CD4-positive, alpha-beta T cell treated with Interleukin-2 at 100 ng/mL for 4 hours (primary cell): Measurements from ENCODE around the gene ZNF212.
"Not testable (repeated sequence)": the region's sequence is repeated elsewhere in the genome, so short reads cannot be mapped to it uniquely, and the experiment has no call there.

ENCODE experiments used
- DNase-seq: peaks from one replicate; pipeline ENCODE4 v3.0.0-alpha.2; 2020; ENCODE audit warnings: low spot score

ZNF212 gene

DNA sequence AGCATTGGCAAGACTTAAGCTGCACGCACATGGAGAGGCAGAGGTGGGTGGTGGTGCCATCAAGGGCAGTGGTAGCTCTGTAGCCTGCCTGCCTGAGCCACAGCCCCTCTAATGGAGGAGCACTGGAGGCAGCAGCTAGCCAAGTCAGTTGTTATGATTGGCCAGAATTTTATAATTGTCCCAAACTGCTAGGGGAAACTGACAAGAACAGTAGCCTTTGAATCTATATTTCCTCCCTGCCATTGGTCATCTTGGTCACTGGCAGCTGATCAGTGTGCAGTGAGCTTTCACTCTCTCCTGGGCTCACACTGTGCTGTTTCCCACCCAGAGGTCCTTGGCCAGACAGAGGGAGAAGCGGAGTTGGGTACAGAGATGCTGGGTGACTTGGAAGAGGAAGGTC lies 12.9 kb downstream of the ZNF212 start:
- DNase-seq: no peak

DNA sequence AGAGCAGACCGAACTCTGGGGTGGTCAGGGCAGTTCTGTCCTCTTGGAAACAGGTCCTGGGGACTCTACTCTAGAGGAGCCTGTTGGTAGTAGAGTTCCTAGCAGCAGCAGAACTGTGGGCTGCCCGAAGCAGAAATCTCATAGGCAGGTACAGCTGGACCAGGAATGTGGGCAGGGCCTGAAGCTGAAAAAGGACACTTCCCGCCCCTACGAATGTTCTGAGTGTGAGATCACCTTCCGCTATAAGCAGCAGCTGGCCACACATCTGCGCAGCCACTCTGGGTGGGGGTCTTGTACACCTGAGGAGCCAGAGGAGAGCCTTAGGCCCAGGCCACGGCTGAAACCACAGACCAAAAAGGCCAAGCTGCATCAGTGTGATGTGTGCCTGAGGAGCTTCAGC lies 14.2 kb downstream of the ZNF212 start:
- no peak for DNase-seq

DNA sequence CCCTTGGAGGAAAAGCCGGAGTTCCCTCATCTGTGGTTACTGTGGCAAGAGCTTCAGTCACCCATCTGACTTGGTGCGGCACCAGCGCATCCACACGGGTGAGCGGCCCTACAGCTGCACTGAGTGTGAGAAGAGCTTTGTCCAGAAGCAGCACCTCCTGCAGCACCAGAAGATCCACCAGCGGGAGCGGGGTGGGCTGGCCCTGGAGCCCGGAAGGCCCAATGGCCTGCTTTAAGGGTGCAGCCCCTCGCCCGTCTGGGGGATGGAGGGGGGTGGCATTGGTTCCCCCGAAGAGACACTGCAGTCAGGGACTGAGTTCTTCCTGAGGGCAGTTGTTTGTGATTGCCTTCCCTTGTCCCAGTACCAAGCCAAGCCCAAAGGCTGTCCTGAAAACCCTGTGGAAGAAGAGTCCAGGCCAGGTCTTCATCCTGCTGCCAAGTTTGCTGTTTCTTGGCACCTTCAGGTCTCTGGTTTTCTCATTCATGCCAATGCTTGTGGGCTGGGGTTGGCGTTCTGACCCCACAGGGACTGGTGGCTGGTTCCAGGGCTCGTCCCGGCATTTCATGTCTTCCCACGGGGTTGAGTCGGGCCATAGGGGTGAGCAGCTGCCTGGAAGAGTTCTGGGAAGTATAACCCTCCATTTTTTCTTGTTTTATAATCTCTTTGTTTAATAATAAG lies 14.9 kb downstream of the ZNF212 start:
- DNase-seq: no peak

DNA sequence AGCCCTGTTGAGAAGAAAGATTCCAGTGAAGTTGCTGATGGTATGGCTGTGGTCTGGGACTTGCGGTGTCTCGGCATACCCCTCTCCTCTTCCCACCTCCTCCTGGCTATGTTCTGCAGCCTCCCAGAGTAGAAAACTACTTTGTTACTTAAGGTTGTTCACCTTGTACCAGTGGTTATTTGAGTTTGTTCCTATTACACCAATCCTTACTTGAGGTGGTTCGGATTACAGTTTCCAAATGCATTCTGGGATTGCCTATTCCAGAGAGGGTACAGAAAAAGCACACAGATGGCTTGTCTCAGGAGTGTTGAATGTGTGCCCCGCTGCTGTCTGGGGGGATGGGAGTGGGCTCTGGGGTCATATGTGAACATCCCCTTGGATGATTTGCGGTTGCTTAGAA lies 15.7 kb downstream of the ZNF212 start:
- no peak for DNase-seq

DNA sequence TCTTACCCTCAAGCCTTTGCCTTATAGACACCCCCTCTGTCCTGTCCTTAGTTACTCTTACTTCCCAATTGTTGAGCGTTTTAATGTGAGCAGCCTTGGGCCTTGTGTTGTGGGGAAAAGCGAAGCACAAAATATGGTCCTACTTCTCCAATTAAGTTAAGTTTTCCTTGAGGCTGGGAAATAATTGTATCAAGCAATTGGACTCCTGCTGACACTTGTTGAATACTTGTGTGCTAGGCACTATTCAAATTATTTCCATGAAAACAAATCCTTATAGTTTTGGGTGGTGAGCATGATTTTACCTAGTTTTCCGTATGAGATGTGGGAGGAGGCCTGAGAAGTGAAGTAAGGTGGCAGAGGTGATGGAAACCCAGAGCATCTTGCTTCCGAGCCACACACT lies 17.1 kb downstream of the ZNF212 start:
- no peak for DNase-seq

DNA sequence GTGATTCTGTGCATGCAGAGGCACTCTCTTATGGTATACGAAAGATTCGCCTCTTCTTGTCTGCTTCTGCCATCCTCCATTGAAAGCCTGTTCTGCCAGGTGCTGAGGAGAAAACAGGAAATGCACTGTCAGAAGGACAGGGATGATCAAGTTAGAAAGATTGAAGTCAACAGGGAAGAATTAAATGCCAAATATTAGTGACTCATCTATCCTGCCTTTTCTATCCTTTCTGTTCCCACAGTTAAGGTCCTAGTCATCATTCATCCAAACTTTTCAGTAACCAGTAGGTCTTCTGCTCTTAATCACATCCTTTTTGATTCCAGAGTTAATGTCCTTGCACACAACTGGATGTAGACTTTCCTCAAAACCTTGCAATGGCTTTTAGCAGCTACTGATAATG lies 17.7 kb downstream of the ZNF212 start:
- no peak for DNase-seq

DNA sequence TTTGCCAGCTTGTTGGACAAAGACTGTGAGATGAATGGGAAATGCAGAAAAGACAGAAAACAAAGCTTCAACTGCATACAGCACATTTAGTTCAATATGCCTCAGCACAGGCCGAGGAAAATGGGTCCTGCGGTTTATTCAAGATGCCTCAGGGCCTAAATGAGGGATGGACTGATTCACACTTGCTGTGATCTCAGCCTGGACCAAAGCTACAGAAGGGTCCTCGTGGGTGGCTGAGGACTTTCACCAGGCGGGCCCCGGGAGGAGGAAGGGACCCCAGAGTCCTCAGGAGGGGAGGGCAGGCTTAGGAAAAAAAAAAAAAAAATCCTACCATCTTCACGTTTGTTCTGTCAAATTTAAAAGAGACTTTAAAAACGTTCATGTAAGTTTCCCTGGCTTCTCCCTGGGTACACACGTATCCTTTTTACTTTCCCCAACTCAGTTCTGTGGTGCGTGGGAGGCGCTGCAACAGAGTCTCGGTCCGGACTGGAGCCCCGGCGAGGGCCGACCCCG lies 21.9 kb downstream of the ZNF212 start:
- no peak for DNase-seq

DNA sequence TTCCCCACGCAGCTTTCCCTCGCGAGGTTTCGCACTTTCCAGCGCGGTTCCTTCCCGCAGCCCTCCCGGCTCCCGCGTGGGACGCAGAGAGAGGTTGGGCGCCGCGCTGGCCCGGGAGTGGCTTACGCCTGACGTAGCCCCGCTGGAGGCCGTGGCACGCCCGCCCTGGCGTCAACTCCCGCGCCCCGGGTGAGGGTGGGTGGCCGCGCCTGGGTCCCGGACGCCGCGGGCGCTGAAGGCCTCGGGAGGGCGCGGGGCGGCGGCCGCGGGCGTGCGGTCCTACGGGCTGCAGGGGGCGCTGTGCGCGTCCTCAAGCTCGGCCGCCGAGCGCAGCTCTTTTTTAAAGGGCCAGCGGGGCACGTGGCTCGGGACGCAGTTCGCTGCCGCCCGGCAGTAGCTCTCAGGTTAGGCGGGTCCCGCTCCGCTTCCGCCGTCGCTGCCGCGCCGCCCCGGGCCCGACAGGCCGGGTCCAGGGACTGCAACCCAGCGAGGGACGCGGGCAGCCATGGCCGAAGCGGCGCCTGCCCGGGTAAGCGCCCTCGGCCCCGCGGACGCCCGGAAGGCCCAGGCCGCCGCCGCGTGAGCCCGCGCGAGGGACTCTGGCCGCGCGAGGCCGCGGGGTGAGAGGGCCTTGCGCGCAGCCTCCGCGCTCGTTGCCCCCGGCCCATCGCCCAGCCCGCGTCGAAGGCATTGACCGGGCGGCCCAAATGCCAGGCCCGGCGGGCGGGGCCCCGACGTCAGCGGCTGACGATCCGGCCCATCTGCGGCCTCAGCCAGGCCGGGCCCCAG lies 22.6 kb downstream of the ZNF212 start, which contains the start of gene ZNF783:
TSS of gene ZNF783 (plus strand) at position 368 of the 789 bp plus-strand sequence. CDS start at position 506, 138 bp downstream.
- peak; percentile 90 for DNase-seq

DNA sequence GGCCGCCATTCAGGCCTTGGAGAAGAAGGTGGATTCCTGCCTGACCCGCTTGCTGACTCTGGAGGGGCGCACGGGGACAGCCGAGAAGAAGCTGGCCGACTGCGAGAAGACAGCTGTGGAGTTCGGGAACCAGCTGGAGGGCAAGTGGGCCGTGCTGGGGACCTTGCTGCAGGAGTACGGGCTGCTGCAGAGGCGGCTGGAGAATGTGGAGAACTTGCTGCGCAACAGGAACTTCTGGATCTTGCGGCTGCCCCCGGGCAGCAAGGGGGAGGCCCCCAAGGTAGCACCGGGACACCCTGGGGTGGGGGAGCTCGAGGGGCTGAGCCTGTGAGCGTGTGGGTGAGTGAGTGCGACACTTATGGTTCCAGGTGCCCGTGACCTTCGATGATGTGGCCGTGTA lies 27.0 kb downstream of the ZNF212 start:
- no peak for DNase-seq

DNA sequence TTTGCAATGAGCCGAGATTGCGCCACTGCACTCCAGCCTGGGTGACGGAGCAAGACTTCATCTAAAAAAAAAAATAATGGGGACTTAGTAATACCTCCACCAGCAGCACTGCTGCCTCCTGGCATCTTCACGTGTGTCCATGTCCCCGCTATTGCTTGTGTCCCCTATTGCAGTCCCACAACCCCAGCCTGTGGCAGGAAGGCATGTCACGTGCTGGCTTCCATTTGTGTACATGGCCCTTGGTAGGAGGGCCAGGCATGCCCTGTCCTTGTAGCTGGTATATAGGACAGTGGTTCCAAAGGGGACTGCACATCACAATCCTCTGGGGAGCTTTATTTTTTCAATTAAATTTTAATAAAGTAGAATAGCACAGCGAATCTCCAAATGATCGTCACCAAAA lies 28.3 kb downstream of the ZNF212 start:
- no peak for DNase-seq

DNA sequence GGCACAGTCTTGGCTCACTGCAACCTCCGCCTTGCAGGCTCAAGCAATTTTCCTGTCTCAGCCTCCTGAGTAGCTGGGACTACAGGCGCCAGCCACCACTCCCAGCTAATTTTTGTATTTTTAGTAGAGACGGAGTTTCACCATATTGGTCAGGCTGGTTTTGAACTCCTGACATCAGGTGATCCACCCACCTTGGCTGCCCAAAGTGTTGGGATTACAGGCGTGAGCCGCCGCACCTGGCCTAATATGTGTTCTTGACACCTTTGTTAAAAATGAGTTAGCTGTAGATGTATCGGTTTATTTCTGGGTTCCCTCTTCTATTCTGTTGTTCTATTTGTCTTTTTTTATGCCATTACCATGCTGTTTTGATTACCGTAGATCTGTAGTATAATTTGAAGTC lies 35.0 kb downstream of the ZNF212 start:
- DNase-seq: not testable (repeated sequence)

DNA sequence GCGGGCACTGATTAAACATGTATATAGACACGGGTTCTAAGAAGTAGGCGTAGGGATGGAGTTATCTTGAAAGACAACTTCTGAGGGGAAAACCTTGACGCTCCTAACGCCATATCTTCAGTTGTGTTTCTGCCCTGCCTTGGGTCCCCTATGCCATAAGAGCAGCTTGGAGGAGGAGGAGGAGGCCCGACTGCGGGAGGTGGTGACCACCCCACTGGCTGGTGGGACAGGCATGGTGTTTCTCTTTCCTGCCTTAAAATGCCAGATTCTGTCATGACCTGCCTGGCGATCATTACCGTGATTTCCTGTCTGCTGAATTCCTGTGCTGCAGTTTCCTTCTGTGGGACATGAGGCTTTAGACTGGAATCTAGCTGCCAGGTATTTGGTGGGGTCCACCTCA lies 38.4 kb downstream of the ZNF212 start:
- no peak for DNase-seq

DNA sequence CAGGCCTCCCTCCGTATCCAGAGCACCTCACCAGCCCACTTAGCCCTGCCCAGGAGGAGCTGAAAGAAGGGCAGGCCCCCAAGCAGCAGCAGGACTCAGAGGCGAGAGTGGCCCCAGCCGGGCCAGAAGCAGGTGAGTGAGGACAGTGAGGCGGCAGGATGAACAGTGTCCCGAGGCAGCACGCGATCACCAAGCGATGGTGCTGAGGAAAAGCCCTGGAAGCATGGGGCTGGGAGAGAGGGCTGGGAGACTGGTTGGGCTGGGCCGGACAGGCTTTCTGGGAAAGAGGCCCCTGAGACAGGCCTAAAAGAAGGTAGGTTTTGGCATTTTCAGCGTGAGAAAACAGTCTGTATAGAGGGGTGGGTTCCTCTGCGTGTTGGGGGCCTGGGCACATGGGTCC lies 38.9 kb downstream of the ZNF212 start:
- no peak for DNase-seq

DNA sequence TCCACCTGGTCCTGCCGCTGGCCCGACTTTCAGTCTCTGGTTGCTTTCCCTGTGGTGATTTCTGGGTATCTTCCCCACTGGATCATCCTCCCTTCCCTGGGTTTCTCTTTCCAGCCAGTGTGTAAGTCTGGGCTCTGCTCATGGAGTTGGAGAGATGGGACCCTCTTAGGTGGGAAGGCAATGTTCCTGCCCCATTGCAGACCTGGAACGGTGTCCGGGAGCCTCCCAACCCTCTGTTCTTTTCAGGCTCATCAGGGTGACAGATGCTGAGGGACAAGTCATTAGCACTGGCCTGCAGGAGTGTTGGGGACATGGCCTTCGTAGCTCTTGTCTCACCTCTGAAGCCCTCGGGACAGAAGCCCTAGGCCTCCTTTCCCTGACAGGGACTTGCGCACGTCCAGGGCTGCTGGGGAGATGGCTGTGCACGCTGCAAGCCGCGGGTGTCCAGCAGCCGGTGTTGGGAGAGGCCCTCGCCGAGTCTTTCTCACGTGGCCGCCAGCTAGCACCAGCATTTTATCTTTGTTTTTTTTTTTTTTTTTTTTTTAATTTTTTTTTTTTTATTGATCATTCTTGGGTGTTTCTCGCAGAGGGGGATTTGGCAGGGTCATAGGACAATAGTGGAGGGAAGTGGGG lies 39.8 kb downstream of the ZNF212 start:
- DNase-seq: no peak

DNA sequence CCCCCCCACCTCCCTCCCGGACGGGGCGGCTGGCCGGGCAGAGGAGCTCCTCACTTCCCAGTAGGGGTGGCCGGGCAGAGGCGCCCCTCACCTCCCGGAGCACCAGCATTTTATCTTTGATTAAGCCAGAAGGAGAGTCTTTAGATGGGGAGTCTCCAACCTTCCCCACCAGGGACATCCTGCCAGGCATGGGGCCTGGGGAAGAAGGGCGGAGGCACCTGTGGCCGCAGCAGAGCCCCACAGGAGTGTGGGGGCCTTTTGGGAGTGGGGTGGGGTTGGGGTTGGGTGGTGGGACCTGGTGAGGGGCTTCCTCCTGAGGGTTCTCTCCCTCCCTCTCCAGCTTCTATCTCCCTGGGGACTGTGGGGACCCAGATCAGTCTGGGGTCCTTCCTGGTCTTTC lies 40.7 kb downstream of the ZNF212 start:
- no peak for DNase-seq

DNA sequence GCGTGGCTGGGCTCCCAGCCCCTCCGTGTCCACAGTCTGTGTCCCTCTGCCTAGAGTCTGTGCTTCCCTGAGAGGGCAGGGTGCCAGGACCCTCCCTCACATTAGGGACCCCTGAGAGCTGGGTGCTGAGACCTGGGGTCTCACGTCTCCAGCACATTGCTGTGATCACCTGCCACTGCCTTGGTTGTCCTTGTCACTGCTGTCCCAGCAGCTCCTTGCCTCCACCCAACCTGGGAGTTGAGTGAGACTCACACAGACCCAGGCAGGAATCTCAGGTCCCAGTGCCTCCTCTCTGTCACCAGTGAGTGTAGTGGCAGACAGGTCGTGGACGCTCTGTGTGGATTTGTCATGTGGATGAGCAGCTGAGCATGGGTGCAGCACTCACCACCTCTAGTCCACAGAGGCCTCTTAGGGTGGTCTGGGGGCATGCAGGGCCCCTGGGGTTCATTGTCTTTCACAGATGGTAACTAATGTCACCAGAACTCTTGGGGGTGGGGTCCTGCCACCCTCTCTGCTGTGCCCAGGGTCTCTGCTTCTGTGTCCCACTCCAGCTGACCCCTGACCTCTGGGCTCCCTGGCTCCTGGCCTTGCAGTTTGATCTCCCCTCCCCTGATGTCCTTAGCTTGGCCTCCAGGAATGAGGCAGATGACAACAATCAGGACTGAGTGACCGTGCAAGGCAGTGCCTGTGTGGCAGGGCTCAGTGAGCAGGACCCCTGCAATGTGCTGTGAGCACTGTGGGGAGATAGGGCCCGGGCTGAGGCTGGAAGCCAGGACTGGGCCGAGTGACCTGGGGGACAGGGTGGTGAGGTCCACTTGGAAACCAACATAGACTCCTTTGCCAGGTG lies 41.4 kb downstream of the ZNF212 start:
- DNase-seq: no peak

DNA sequence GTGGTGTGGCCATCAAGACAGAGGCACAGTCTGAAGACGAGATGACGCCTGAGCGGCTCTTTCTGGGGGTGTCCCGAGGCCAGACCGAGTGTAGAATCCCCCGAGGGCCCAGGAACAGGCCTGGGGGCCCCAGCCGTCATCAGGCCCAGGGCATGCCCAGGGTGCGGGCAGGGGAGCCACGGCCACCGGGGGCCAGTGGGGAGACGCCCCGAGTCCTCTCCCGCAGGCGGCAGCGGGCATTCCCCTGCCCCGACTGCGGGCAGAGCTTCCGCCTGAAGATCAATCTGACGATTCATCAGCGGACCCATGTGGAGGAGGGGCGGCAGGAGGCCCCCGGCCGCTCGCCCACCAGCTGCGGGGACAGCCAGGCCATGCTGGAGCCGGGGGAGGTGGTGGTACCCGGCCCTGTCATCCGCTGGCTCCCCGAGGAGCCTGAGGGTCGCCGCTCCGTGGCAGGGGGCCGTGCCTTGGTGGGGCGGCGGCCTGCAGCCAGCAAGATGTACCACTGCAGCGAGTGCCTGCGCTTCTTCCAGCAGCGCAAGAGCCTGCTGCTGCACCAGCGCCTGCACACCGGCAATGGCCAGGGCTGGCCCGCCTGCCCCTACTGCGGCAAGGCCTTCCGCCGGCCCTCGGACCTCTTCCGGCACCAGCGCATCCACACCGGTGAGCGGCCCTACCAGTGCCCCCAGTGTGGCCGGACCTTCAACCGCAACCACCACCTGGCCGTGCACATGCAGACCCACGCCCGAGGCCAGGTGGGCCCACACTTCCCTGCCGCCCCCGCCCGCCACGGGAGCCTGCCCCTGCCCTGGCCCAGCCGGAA lies 42.3 kb downstream of the ZNF212 start:
- no peak for DNase-seq

DNA sequence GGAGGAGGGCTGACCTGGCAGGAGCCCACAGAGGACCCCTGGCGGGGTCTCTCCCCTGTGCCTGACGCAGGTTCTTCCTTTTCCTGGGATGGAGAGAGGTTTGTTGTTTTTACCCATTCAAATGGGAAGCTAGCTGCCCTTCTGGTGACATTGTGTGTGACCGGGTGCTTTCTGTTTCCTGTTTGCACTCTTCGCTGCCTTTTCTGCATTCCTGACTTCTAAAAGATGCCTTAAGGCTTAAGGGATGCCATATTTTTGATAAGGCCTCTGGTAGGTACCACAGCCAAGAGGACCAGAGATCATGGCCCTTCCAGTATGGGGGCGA lies 42.8 kb downstream of the ZNF212 start:
- no peak for DNase-seq

DNA sequence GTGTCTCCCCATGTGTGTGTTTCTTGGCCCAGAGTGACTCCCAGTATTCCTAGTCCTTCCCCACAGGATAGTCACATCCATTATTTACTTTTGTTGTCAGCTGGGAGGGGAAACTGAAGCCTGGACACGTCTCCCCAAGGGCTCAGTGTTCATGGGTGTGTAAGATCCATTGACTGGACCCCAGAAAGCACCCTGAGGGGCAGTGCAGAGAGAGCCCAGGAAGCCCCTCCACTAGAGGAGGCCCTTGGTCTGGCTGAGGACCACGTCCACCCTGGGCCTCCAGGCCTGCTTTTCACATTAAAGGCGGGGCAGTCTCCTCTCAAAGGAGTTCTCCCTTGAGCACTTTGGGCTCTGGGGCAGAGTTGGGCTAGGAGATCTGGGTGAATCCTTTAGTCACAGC lies 43.9 kb downstream of the ZNF212 start:
- no peak for DNase-seq

DNA sequence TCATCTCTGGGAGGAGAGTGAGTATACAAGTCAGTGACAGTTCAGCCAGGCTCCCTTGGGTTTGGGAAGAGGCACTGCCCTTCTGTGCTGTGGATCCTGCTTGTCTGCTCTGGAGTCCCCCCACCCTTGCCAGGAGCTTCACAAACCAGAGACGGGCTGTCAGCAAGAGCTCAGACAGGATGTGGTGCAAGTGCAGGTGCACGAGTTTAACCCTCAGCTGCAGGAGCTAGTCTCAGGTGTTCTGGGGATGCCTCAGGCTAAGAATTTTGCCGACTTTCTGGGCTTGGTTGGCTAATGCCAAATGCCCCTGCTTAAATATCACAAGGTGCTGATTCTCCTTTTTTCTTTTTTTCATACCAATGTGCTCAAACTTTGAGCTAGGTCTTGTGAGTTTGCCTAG lies 44.9 kb downstream of the ZNF212 start:
- peak; percentile 49 for DNase-seq

DNA sequence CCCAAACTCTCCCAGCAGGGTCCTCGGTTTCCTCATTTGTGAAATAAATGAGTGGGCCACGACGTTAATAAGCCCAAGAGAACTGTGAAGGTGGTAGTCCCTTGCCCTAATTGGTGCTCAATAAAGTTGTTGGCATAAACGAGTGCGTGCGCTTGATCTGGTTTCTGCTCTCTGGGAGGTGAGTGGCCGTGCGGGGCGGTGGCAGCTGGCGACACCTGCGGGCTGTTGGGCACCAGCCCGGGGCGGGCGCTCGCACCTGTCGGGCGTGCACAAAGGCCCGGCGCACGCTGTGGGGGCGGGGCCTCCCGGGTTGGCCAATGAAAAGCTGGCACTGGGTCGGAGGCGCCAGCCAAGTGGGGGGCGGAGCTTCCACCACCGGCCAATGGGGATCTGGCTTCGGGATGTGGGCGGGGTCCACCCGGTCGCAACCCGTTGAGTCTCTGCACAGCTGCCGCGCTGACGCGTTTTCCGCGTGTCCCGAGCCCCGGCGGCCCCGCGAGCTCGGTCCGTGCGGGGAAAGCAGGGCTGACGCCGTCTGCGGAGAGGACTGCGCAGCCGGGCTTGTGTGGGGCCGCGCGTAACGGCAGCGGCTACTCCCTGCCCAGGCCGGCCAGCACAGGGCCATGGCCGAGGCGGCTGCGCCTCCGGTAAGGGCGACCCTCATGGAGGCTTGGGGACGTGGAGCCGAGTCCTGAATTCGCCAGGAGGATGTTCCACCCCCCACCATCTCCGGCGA lies 45.6 kb downstream of the ZNF212 start:
- DNase-seq: peak; percentile 98
